GM18907 (cell line): ENCODE results near the gene SVOPL.

Source experiments
- ATAC-seq: cut with Tn5 transposase; IDR thresholded peaks from one replicate; pipeline ENCODE4 v1.9.1; 2021; ENCODE audit warnings: mild to moderate bottlenecking, moderate library complexity; ENCODE audit not compliant: unreplicated experiment

SVOPL gene

GRCh38 chr7:138662076-138662990 lies 38.8 kb downstream of the SVOPL start:
- ATAC-seq = no peak

GRCh38 chr7:138661069-138661635 lies 40.0 kb downstream of the SVOPL start:
- no peak for ATAC-seq

- no peak for ATAC-seq
Measured at GRCh38 chr7:138658889-138659288, 42.3 kb downstream of the SVOPL start.

- ATAC-seq = no peak
Measured at GRCh38 chr7:138657854-138658386, 43.2 kb downstream of the SVOPL start.

GRCh38 chr7:138656952-138657351 lies 44.2 kb downstream of the SVOPL start:
- ATAC-seq = no peak

DNA sequence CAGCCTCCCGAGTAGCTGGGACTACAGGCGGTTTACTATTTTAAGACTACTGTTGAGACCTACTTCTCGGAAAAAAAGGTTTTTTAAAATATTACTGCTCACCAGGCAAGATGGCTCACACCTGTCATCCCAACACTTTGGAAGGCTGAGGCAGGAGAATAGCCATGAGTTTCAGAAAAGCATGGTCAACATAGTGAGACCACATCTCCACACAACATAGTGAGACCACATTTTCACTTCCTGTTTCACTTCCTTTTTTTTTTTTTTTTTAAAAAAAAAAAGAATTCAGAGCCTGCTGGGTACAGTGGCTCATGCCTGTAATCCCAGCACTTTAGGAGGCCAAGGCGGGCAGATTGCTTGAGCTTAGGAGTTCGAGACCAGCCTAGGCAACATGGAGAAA lies 46.5 kb downstream of the SVOPL start:
- no peak for ATAC-seq

- no peak for ATAC-seq
Measured at GRCh38 chr7:138649506-138649905, 51.7 kb downstream of the SVOPL start.

DNA sequence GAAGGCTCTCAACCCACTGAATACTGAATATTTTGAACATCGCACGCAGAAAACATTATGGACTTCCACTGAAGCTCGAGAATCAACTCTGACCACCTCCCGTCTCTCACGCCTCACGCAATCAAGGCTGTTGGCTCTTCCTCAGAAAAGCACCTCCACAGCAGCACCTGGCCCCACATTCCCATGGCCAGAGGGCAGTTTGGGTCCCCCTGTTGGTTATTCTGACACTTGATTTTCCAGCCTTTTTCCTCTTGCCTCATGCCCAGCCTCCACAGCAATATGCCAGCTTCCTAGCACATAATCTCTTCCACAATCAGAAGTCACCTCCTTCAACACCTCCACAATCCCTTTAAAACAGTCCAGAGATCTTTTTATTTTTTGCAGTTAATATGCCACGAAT lies 55.9 kb downstream of the SVOPL start:
- no peak for ATAC-seq

DNA sequence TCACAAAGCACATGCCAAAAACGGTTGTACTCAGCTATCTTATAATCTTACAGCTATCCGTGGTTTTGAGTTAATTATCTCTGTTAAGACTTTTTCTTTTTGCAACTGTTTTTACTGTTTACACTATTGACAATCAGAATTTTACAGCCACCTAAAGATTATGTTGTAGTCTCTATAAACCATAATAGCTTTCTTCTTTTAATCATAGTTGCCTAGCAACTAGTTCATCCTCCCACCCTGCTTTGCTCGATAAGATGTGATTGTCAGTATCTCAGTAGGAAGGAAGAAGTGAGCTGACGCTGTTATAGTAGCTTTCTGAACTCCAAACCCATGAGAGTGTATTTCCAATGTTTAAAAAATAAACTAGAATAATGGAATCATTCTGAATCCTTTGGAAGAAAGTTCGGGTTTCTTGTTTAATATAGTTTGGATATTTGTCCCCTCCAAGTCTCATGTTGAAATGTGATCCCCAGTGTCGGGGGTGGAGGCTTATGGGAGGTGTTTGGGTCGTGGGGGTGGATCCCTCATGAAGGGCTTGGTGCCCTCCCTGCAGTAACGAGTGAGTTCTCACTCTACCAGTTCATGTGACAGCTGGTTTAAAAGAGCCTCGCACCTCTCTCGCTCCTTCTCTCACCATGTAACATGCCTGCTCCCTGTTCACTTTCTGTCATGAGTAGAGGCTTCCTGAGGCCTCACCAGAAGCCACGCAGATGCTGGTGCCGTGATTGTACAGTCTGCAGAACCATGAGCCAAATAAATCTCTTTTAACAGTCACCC lies 68.1 kb downstream of the SVOPL start:
- no peak for ATAC-seq

GRCh38 chr7:138632384-138632783 lies 68.8 kb downstream of the SVOPL start:
- no peak for ATAC-seq

GRCh38 chr7:138630059-138630610 lies 71.0 kb downstream of the SVOPL start:
- no peak for ATAC-seq

DNA sequence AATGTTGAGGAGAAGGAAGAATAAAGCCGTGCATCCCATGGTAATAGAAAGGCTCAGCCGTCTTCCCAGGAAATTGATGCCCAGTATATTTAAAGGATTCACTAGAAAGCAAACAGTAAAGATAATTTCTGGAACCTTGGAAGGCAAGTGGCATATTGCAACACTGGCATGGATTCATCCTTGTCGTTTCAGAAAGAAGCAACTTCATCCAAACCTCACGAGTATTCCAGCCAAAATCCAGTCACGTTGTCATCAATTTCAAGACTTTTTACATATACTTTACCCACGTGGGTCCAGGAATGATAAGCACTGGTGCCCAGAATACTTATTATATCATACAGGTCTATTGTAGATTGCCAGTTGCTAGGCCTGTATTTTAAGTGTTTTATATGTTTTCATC lies 73.8 kb downstream of the SVOPL start:
- no peak for ATAC-seq

GRCh38 chr7:138626846-138627245 lies 74.3 kb downstream of the SVOPL start:
- no peak for ATAC-seq

DNA sequence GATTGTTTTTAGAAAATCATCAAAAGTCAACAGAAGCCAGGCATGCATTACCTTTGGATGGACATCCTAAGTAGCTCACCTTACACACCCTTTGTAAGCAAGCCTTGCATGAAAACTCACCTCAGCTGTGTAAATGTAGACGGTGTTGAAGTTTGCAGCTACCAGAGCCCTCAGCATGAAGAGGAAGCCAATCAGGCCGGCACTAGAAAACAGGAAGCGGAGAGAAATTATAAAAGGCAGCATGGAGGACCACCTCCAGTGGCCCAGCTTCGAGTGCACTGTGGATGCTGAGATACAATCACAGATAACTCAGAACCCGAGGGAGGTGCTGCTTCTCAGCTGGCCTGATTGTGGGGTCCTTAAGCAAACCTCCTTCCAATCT lies 75.3 kb downstream of the SVOPL start:
- ATAC-seq = no peak

GRCh38 chr7:138625084-138625848 lies 75.9 kb downstream of the SVOPL start:
- no peak for ATAC-seq

DNA sequence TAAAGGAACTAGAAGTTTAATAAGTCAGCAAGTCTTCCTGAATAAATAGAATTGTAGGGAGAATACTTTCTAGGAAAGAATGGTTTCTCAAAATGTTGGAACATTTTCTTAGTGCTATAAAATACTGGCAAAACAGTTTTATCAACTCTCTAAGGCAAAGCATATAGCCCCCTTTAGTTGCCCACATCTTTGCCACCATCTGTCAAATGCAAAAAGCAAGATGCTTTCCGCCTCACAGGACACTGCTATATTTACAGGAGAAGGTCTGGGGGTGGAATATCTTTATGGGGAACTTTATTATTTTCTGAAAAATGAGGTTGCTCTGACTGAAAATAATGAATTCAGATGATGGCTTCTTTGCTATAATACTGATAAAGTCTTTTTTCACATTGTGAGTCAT lies 78.3 kb downstream of the SVOPL start:
- no peak for ATAC-seq

DNA sequence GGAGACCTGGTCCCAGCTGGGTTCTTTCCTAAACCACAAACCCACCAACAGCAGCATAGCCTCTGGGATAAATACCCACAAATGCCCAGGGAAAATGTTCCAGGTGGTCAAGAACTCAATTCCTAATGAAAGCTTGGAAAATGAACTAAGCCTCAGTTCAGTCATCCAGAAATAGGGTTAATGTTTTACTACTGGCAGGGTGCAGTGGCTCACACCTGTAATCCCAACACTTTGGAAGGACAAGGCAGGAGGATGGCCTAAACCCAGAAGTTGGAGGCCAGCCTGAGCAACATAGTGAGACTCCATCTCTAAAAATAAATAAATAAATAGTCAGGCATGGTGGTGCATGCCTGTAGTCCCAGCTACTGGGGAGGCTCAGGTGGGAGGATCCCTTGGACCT lies 82.2 kb downstream of the SVOPL start:
- ATAC-seq = no peak

DNA sequence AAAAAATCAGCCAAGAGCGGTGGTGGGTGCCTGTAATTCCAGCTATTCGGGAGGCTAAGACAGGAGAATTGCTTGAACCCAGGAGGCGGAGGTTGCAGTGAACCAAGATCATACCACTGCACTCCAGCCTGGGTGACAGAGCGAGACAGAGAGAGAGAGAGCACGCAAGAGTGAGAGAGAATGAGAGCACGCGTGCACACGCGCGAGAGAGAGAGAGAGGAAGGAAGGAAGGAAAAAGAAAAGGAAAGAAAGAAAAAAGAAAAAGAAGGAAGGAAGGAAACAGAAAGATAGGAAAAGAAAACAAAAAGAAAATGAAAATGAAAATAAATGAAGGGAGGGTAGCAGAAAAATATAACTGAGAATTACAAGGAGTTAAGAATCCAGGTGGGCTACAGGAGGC lies 82.7 kb downstream of the SVOPL start:
- ATAC-seq = no peak

GRCh38 chr7:138616085-138616484 lies 85.1 kb downstream of the SVOPL start:
- ATAC-seq = no peak

DNA sequence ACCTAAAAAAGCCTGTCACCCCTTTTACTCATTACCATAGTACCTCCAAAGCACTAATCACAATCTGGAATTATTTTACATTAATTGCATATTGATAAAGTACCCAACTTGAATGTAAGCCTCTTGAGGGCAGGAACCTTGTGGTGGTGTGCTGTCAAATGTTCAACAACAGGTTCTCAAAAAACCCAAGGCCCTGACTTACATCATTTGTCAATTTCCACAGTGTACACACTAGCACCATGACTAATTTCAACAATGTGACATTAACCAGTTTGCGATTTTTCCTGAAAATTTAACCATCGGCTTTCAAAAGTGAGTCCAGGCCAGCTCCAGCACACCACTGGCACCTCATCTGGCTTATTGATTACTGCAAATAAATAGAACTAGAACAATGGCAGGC lies 87.5 kb downstream of the SVOPL start:
- ATAC-seq = no peak
